Smooth muscle cell of trachea (primary cell): ENCODE data around the gene SLCO1B3. TPM values are rescaled to one million over a fixed set of nuclear protein-coding genes. Genes with fewer than 3 reads are reported as not detected.

Experiments
- total RNA-seq: library from RNA; depleted of rRNA; stranded (reverse); fragments of >200 nt; gene quantifications from 2 replicates; pipeline ENCODE4 v1.2.1, GENCODE V29; 2014

The SLCO1B3 gene
- not detected in 2 replicates for total RNA-seq

GRCh38 chr12:20810487-20810886 is at the start of gene SLCO1B3:
SLCO1B3 (plus strand) TSS chr12:20810705; CDS start chr12:20815739, 5,034 bp downstream.

Other genes with a start within 250 kb of the SLCO1B3 start
- not detected in 2 replicates for gene SLCO1C1, start 115.4 kb upstream of the SLCO1B3 start, total RNA-seq